Measurements from ENCODE around the gene NPFFR2.
"Not testable (repeated sequence)": the region's sequence is repeated elsewhere in the genome, so short reads cannot be mapped to it uniquely, and the experiment has no call there.

NPFFR2 gene

DNA sequence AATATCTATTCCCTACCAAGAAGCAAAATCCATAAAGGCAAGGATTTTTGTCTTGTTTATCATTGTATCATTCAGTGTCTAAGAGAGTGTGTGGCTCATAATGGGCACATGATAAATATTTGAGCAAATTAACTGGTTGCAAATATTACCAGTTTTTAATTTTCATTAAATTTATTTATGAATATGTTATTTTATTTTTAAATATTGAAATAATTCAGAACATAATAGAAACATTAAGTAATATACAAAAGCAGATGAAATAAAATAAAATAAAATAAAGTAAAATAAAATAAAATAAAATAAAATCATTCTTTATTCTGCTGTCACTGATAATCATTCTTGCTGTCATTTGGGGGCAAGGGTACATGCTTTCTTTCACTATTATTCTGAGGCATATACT, 120.9 kb downstream of the NPFFR2 start:
- no peak for TF ChIP-seq POLR2A (IDR thresholded peaks at IDR 0.05; ENCODE audit: low read depth, low read length)
- no peak for DNase-seq (ENCODE audit: insufficient read length, low spot score)
- FAIRE-seq: no peak

DNA sequence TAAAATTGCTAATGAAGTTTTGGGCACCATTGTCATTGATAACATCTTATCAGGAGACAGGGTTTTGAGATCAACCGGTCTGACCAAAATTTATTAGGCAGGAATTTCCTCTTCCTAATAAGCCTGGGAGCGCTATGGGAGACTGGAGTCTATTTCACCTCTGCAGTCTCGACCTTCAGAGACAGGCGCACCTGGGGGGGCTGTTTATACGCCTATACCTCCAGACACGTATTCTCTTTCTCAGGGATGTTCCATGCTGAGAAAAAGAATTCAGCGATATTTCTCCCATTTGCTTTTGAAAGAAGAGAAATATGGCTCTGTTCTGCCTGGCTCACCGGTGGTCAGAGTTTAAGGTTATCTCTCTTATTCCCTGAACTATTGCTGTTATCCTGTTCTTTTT, 121.8 kb downstream of the NPFFR2 start:
- DNase-seq (ENCODE audit: insufficient read length, low spot score); FAIRE-seq: not testable (repeated sequence)

- FAIRE-seq; DNase-seq (ENCODE audit: insufficient read length, low spot score): not testable (repeated sequence)
Observed at GRCh38 chr4:72169285-72169684, 137.5 kb downstream of the NPFFR2 start.

DNA sequence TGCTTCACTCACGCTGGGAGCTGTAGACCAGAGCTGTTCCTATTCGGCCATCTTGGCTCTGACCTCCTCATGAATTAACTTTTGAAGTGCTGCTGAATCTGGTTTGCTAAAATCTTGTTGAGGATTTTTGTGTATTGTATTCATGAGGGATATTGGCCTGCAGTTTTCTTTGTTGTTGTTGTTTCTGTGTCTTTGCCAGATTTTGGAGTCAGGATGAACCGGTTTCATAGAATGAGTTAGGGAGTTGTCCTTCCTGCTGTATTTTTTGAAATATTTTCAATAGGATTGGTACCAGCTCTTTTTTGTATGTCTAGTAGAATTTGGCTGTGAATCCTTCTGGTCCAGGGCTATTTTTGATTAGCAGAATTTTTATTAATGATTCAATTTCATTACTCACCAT, 138.1 kb downstream of the NPFFR2 start:
- DNase-seq (ENCODE audit: insufficient read length, low spot score) (no peak), FAIRE-seq (no peak)
- no peak for TF ChIP-seq POLR2A (IDR thresholded peaks at IDR 0.05; ENCODE audit: low read depth, low read length)

DNA sequence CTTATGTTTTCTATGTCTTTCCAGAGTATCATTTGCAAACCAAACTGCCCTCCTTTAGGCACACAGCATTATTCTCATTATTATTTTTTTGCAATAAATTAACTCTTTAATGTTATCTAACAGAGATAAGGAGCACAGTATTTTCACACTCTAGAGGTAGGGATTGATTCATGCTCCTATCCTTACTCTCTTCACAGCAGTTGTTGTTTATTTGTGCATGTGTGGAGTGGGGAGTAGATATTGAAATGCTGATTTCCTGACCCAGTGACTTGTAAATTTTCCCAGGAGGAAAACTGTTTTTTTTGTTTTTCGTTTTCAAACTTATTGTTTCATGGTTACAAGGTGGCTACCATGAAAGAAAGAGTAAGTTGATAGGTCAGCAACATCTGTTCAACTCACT, 140.0 kb downstream of the NPFFR2 start:
- FAIRE-seq (no peak), DNase-seq (ENCODE audit: insufficient read length, low spot score) (no peak)
- TF ChIP-seq POLR2A (IDR thresholded peaks at IDR 0.05; ENCODE audit: low read depth, low read length): no peak

- DNase-seq (ENCODE audit: insufficient read length, low spot score): no peak
- FAIRE-seq: no peak
Observed at GRCh38 chr4:72179342-72179741, 147.5 kb downstream of the NPFFR2 start.

DNA sequence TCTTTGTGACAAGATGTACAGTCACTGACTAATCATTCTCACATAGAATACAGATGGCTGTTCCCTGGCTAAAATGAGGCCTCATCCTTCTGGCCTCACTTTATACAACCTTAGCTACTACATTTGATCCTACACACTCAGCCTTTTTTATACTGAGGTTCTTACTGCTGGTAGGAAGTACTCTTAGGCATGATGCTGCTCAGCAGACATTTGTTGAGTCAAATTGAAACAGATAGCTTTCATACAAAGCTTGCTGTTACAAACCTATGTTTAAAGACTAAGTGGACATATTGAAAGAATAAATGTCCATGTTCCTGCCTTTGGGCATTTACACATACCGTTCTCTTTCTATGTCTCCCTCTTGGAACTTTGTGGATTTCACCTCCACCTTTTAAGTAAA, 154.9 kb downstream of the NPFFR2 start:
- no peak for DNase-seq (ENCODE audit: insufficient read length, low spot score)
- no peak for FAIRE-seq
- TF ChIP-seq POLR2A (IDR thresholded peaks at IDR 0.05; ENCODE audit: low read depth, low read length): no peak

More at GRCh38 chr4:72179342-72179741, 147.5 kb downstream of the NPFFR2 start:
- no peak for TF ChIP-seq POLR2A (IDR thresholded peaks at IDR 0.05; ENCODE audit: low read depth, low read length)

- no peak for TF ChIP-seq POLR2A (IDR thresholded peaks at IDR 0.05; ENCODE audit: low read depth, low read length)
- FAIRE-seq (no peak), DNase-seq (ENCODE audit: insufficient read length, low spot score) (no peak)
Observed at GRCh38 chr4:72194046-72194445, 162.2 kb downstream of the NPFFR2 start.

- TF ChIP-seq POLR2A (IDR thresholded peaks at IDR 0.05; ENCODE audit: low read depth, low read length): no peak
- FAIRE-seq (no peak), DNase-seq (ENCODE audit: insufficient read length, low spot score) (no peak)
Observed at GRCh38 chr4:72194453-72194852, 162.7 kb downstream of the NPFFR2 start.

Data from H54 (cell line).